ENCODE data around the gene MAML2.

- no peak for TF ChIP-seq CTCF (IDR thresholded peaks at IDR 0.05; ENCODE audit: low read length)
- TF ChIP-seq EZH2 (optimal IDR thresholded peaks at IDR 0.05; ENCODE audit: low read depth, low read length) = no peak
Measured at GRCh38 chr11:96172604-96173003, 170.4 kb downstream of the MAML2 start.

Measured in MM.1S (cell line).